PC-9 (cell line): Measurements from ENCODE around the gene TMC8. TPM values are rescaled to one million over a fixed set of nuclear protein-coding genes. Genes with fewer than 3 reads are reported as not detected.

Source experiments
- BruUV-seq: library from RNA; stranded (reverse); fragments of 400-500 nt; replicated peaks from 2 replicates; lab custom pipeline; 2021; lab: Mats Ljungman, UMichigan
- CTCF ChIA-PET: fragments of 300-600 bp; sonication (Branson Sonifier 250); formaldehyde crosslinking; loops from one replicate; lab custom pipeline; 2022; ENCODE audit warnings: antibody characterized with exemption; lab: Charles Lee
- POLR2A ChIA-PET: fragments of 300-600 bp; sonication (Branson Sonifier 250); formaldehyde crosslinking; loops from one replicate; lab custom pipeline; 2022; ENCODE audit warnings: antibody characterized with exemption; ENCODE audit not compliant: unreplicated experiment; lab: Charles Lee
- DNase-seq, 2 experiments: peaks; one replicate each; pipeline versions ENCODE4 v3.0.0 to v3.0.0-alpha.2; 2015 to 2022; ENCODE audit warnings: mixed read lengths in 1 of 2
- H2AFZ ChIP-seq: fragments of 200-600 bp; sonication (generic); 2 replicates; pipeline ENCODE4 v1.8.1; 2017; ENCODE audit warnings: antibody characterized with exemption
- H3F3A ChIP-seq: fragments of 200-600 bp; sonication (generic); 2 replicates; pipeline ENCODE4 v1.8.1; 2017; ENCODE audit warnings: antibody characterized with exemption, mild to moderate bottlenecking, low read depth; ENCODE audit not compliant: insufficient read depth
- H3K27ac ChIP-seq: fragments of 200-600 bp; sonication (generic); 2 replicates; pipeline ENCODE4 v1.6.1; 2016; ENCODE audit warnings: mixed run types
- H3K27me3 ChIP-seq: fragments of 200-600 bp; sonication (generic); 2 replicates; pipeline ENCODE4 v1.6.1; 2016; ENCODE audit warnings: low read depth, mixed run types; ENCODE audit not compliant: insufficient read depth
- H3K36me3 ChIP-seq: fragments of 200-600 bp; sonication (generic); 2 replicates; pipeline ENCODE4 v1.6.1; 2016; ENCODE audit warnings: low read depth, mixed run types
- H3K4me1 ChIP-seq: fragments of 200-600 bp; sonication (generic); replicated peaks from 2 replicates; pipeline ENCODE4 v1.6.1; 2016; ENCODE audit warnings: mixed run types; ENCODE audit not compliant: insufficient read depth
- H3K4me2 ChIP-seq: fragments of 200-600 bp; sonication (generic); 2 replicates; pipeline ENCODE4 v1.6.1; 2017; ENCODE audit warnings: mixed run types
- H3K4me3 ChIP-seq: fragments of 200-600 bp; sonication (generic); 2 replicates; pipeline ENCODE4 v1.6.1; 2016; ENCODE audit warnings: mixed run types
- H3K79me2 ChIP-seq: fragments of 200-600 bp; sonication (generic); 2 replicates; pipeline ENCODE4 v1.6.1; 2017; ENCODE audit warnings: low read depth, mixed run types
- H3K9me2 ChIP-seq: fragments of 200-600 bp; sonication (generic); 2 replicates; pipeline ENCODE4 v1.8.1; 2017; ENCODE audit warnings: mild to moderate bottlenecking; ENCODE audit not compliant: insufficient read depth
- H3K9me3 ChIP-seq: fragments of 200-600 bp; sonication (generic); 2 replicates; pipeline ENCODE4 v1.8.1; 2016; ENCODE audit warnings: low read depth; ENCODE audit not compliant: insufficient read depth
- H4K20me1 ChIP-seq: fragments of 200-600 bp; sonication (generic); 2 replicates; pipeline ENCODE4 v1.8.1; 2017; ENCODE audit not compliant: insufficient read depth
- CTCF ChIP-seq: fragments of 200-600 bp; sonication (generic); conservative IDR thresholded peaks from 2 replicates; pipeline ENCODE4 v1.6.1; 2017; ENCODE audit warnings: mixed run types, antibody characterized with exemption, mild to moderate bottlenecking, moderate library complexity
- EZH2 ChIP-seq: fragments of 200-600 bp; sonication (generic); IDR thresholded peaks from 2 replicates; pipeline ENCODE4 v1.8.0; 2017; ENCODE audit warnings: antibody characterized with exemption, low read depth
- intact Hi-C: fragments of 100-400 bp; cut with micrococcal nuclease; formaldehyde crosslinking; loops from one replicate; pipeline ENCODE4 v1.10.0; 2022; ENCODE audit not compliant: unreplicated experiment
- total RNA-seq: library from RNA; stranded (reverse); gene quantifications from 2 replicates; pipeline ENCODE4 v1.2.3, GENCODE V29; 2021

Gene TMC8
- total RNA-seq, 1 experiment from 2014 or later: 1.9 TPM

- no peak for TF ChIP-seq EZH2
- TF ChIP-seq CTCF: no peak
- Histone ChIP-seq H3K27me3 (no peaks in the 10 kb centered on the region), H3K4me2 (no peak overlapping the region), H3K36me3 (no peaks in the 10 kb centered on the region), H3K9me2 (no peaks in the 10 kb centered on the region), H3K27ac (no peak overlapping the region), H2AFZ (no peak overlapping the region), H3K4me3 (no peak overlapping the region), H3K4me1 (no peaks in the 10 kb centered on the region), H3F3A (no peaks in the 10 kb centered on the region), H3K79me2 (no peaks in the 10 kb centered on the region), H4K20me1 (no peaks in the 10 kb centered on the region), H3K9me3 (no peaks in the 10 kb centered on the region)
- BruUV-seq: no TSS peak
- ChIA-PET CTCF (no interaction called here), POLR2A (no interaction called here)
- intact Hi-C loops: no loop called here
- no peak for DNase-seq
Measured at GRCh38 chr17:78120971-78121800, 9.4 kb upstream of the TMC8 start.

- intact Hi-C loops: no loop called here
- no TSS peak for BruUV-seq
- no peak for DNase-seq
- Histone ChIP-seq H3K4me2 (no peak overlapping the region), H3K4me1 (peaks cover 4% of the 10 kb centered on the region), H3K27me3 (no peaks in the 10 kb centered on the region), H3K9me3 (no peaks in the 10 kb centered on the region), H4K20me1 (no peaks in the 10 kb centered on the region), H3K36me3 (no peaks in the 10 kb centered on the region), H3K4me3 (no peak overlapping the region), H3F3A (no peaks in the 10 kb centered on the region), H2AFZ (no peak overlapping the region), H3K27ac (no peak overlapping the region), H3K79me2 (peaks cover 3% of the 10 kb centered on the region; the same call in 1 of the 2 replicates), H3K9me2 (no peaks in the 10 kb centered on the region)
- TF ChIP-seq CTCF (no peak), EZH2 (no peak)
- CTCF ChIA-PET: no interaction called here
- POLR2A ChIA-PET: no interaction called here
Measured at GRCh38 chr17:78121801-78122215, 8.8 kb upstream of the TMC8 start.

- no peak overlapping the region for H3K4me3 ChIP-seq
- no peaks in the 10 kb centered on the region for H3K9me2 ChIP-seq
- no peaks in the 10 kb centered on the region for H3K36me3 ChIP-seq
- no peaks in the 10 kb centered on the region for H4K20me1 ChIP-seq
- H3F3A ChIP-seq: no peaks in the 10 kb centered on the region
- TF ChIP-seq CTCF (no peak), EZH2 (no peak)
- no peak for DNase-seq
- BruUV-seq: no TSS peak
- no peaks in the 10 kb centered on the region for H3K27me3 ChIP-seq
- H3K4me2 ChIP-seq: no peak overlapping the region
- intact Hi-C loops: no loop called here
- ChIA-PET CTCF (no interaction called here), POLR2A (no interaction called here)
- H3K27ac ChIP-seq: no peak overlapping the region
- peaks cover 9% of the 10 kb centered on the region for H3K79me2 ChIP-seq
- no peaks in the 10 kb centered on the region for H3K9me3 ChIP-seq
- peaks cover 6% of the 10 kb centered on the region for H3K4me1 ChIP-seq
- H2AFZ ChIP-seq: no peak overlapping the region
Measured at GRCh38 chr17:78122216-78122930, 8.2 kb upstream of the TMC8 start.
